Mucosa of descending colon (tissue), 3 donors: Measurements from ENCODE around the gene TRH. TPM values are rescaled to one million over a fixed set of nuclear protein-coding genes. Genes with fewer than 3 reads are reported as not detected.
"Not testable (repeated sequence)": the region's sequence is repeated elsewhere in the genome, so short reads cannot be mapped to it uniquely, and the experiment has no call there.

ENCODE experiments used
- ATAC-seq: fragments of 200-7000 bp; cut with Tn5 transposase; one replicate; pipeline ENCODE4 v1.9.1; 2020; ENCODE audit warnings: mild to moderate bottlenecking, moderate library complexity
- DNase-seq, 3 donors: peaks; one replicate each; pipeline ENCODE4 v3.0.0-alpha.2; 2020
- H3K36me3 ChIP-seq: fragments of 200-600 bp; one replicate; pipeline ENCODE4 v1.8.0; 2021; ENCODE audit warnings: low read depth, mild to moderate bottlenecking
- H3K4me1 ChIP-seq: fragments of 200-600 bp; one replicate; pipeline ENCODE4 v1.8.0; 2021; ENCODE audit warnings: low read depth, mild to moderate bottlenecking
- H3K4me3 ChIP-seq: fragments of 200-600 bp; one replicate; pipeline ENCODE4 v1.8.0; 2021; ENCODE audit warnings: mild to moderate bottlenecking
- H3K9me3 ChIP-seq: fragments of 200-600 bp; one replicate; pipeline ENCODE4 v1.8.0; 2021; ENCODE audit warnings: mild to moderate bottlenecking
- CTCF ChIP-seq: fragments of 200-600 bp; IDR thresholded peaks from one replicate; pipeline ENCODE4 v1.8.0; 2022; ENCODE audit warnings: antibody characterized with exemption, mild to moderate bottlenecking
- intact Hi-C, 2 donors: fragments of 100-400 bp; cut with DNase I in 1 of 2; cut with micrococcal nuclease in 1 of 2; formaldehyde crosslinking; loops; one replicate each; pipeline versions ENCODE4 v1.11.0 to v1.11.1; 2022; cut with DNase I, micrococcal nuclease
- total RNA-seq, 3 donors: library from RNA; stranded (reverse); fragmentation: NEBNext Ultra II Directional in 2 of 3; extraction: Animal tissue kit (Norgen Biotek cat#: 25700) in 2 of 3; gene quantifications; one replicate each; pipeline versions ENCODE4 v1.2.1 to v1.2.4, GENCODE V29; 2021 to 2023
- donor health status: DM: no; HTN: no; CAD: no; lungs with moderate emphysema.
- donor health status: DM: no; HTN: no; CAD: no.
- donor health status: DM: no; HTN: yes; CAD: no.

Gene TRH
- total RNA-seq, 3 donors from 2014 or later = not detected

GRCh38 chr3:129992781-129993180 is 18.3 kb downstream of the TRH start:
- intact Hi-C loops = no loop called here
- Histone ChIP-seq H3K36me3 (no peaks in the 10 kb centered on the region), H3K4me3 (no peak overlapping the region), H3K9me3 (no peaks in the 10 kb centered on the region), H3K4me1 (no peaks in the 10 kb centered on the region)
- ATAC-seq (peak; percentile 16), DNase-seq (no peak)
- TF ChIP-seq CTCF = no peak

DNA sequence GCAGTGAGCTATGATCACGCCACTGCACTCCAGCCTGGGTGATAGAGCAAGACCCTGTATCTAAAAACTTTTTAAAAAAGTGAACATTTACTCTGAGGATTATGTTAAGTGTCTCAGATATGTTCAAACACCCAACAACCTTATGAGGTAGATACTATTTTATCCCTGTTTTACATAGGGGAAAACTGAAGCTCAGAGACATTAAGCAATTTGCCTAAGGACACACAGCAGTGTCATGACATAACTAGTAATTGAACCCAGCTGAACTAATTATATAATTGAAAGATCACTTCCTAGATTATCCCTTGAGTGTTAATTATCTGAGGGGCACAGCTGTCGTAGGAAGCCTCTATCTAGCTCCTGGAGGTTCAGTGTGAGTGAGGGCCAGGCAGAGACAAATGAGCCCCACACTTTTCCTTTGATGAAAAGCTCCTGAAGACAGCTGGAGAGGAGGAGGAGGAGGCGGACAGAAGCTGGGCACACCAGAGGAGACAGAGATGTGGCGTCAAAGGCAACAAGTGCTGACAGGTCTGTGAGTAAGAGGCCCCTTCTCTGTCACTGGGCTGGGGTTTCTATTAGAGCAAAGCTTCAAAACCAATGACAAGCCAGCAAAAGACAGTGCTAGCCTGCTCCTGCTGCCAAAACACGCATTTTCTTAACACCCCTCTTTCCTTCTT is 20.5 kb downstream of the TRH start:
- intact Hi-C loops = no loop called here
- no peaks in the 10 kb centered on the region for H3K4me1 ChIP-seq
- no peak for ATAC-seq
- no peak overlapping the region for H3K4me3 ChIP-seq
- no peak for TF ChIP-seq CTCF
- H3K9me3 ChIP-seq = no peaks in the 10 kb centered on the region
- no peaks in the 10 kb centered on the region for H3K36me3 ChIP-seq
- no peak for DNase-seq

- DNase-seq (no peak), ATAC-seq (no peak)
- H3K36me3 ChIP-seq = no peaks in the 10 kb centered on the region
- H3K9me3 ChIP-seq = no peaks in the 10 kb centered on the region
- intact Hi-C loops = no loop called here
- H3K4me3 ChIP-seq = no peak overlapping the region
- H3K4me1 ChIP-seq = no peaks in the 10 kb centered on the region
- TF ChIP-seq CTCF = no peak
Measured at GRCh38 chr3:129996073-129996472, 21.6 kb downstream of the TRH start.

- H3K9me3 ChIP-seq, H3K36me3 ChIP-seq, intact Hi-C loops, ATAC-seq, H3K4me1 ChIP-seq, DNase-seq, H3K4me3 ChIP-seq: not testable (repeated sequence)
Measured at GRCh38 chr3:129999176-129999575, 24.7 kb downstream of the TRH start.

DNA sequence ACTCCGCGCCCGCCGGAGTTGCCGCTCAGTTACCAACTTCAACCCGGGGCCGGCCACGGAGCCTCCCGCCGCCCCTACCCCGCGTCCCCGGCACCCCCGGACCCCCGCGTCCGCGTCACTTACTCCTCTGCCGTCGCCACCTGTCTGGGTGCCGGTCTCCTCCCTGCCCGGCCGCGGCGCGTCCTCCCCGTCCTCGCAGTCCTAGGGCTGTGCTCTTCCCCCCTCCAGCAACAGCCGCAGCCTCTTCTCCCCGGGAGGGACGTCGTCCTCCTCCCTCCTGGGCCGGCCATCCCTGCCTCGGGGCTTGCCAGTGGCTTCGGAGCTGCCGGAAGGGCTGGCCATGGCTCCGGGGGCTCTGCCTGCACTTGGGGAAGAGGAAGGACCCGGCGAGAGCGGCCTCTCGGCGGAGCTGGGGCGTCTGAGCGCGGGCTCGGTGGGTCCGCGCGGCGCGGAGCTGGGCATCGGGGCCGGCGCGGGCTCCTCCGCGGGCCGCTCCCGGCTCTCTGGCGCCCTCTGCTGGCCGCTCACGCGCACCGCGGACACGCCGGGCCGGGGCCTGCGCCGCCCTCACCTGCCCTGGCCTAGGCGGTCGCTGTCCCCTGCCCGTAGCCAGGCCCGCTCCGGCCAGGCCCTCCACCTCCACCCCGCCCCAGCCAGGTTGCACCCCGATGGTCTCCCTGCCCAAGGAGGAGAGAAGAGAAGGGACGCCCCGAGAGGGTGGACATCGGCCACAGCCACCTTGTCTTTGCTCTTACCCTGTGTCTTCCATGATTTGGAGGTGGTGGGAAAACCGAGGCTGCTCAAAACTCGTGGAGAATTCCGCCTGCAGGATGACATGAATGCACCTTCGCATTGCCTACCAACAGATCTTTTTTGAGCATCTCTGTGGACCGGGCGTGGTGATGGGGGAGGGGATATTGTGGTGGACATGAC is 28.4 kb downstream of the TRH start:
- ATAC-seq (peak; percentile 45), DNase-seq (peak; percentile 55 to 77 (median 58))
- H3K36me3 ChIP-seq, H3K4me3 ChIP-seq, H3K4me1 ChIP-seq, H3K9me3 ChIP-seq, intact Hi-C loops: not testable (repeated sequence)
- TF ChIP-seq CTCF = peak; percentile 83

DNA sequence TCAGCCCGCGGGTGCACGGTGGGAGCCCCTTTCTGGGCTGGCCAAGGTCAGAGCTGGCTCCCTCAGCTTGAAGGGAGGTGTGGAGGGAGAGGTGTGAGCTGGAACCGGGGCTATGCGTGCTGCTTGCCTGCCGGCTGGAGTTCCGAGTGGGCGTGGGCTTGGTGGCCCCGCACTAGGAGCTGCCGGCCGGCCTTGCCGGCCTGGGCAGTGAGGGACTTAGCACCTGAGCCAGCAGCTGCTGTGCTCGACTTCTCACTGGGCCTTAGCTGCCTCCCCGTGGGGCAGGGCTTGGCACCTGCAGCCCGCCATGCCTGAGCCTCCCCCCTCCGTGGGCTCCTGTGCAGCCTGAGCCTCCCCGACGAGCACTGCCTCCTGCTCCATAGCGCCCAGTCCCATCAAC is 36.0 kb downstream of the TRH start:
- DNase-seq (no peak), ATAC-seq (no peak)
- intact Hi-C loops = no loop called here
- no peaks in the 10 kb centered on the region for H3K9me3 ChIP-seq
- H3K36me3 ChIP-seq = no peaks in the 10 kb centered on the region
- no peak for TF ChIP-seq CTCF
- no peak overlapping the region for H3K4me3 ChIP-seq
- no peaks in the 10 kb centered on the region for H3K4me1 ChIP-seq

- intact Hi-C loops = not testable (repeated sequence)
Measured at GRCh38 chr3:130012108-130012507, 37.6 kb downstream of the TRH start.

GRCh38 chr3:130013246-130013645 is 38.7 kb downstream of the TRH start:
- DNase-seq, H3K9me3 ChIP-seq, H3K36me3 ChIP-seq, H3K4me3 ChIP-seq, H3K4me1 ChIP-seq, ATAC-seq, intact Hi-C loops: not testable (repeated sequence)

More at GRCh38 chr3:130012108-130012507, 37.6 kb downstream of the TRH start:
- H3K9me3 ChIP-seq, H3K36me3 ChIP-seq, DNase-seq, H3K4me1 ChIP-seq, ATAC-seq, H3K4me3 ChIP-seq: not testable (repeated sequence)
